Adrenal gland (tissue), 5 donors: ENCODE measurements around the gene AKR1B1.

Experiments used
- CTCF ChIP-seq, 6 experiments: fragments of 450-650 bp in 4 of 6; fragments of 200-600 bp in 2 of 6; sonication (generic) in 1 of 6; IDR thresholded peaks; 1 replicate in 5 of 6; 2 replicates in 1 of 6; pipeline versions ENCODE4 v1.5.1 to v1.8.0; 2016 to 2021; ENCODE audit warnings: antibody characterized with exemption in 6 of 6, mild to moderate bottlenecking in 2 of 6, moderate library complexity in 1 of 6
- POLR2A ChIP-seq, 2 donors: fragments of 450-650 bp; IDR thresholded peaks; one replicate each; pipeline ENCODE4 v1.6.1; 2017; ENCODE audit warnings: antibody characterized with exemption in 2 of 2, mild to moderate bottlenecking in 2 of 2, moderate library complexity in 1 of 2
- donor health status: DM: no; HTN: no; CAD: no.

- TF ChIP-seq CTCF (IDR thresholded peaks at IDR 0.05) (no peak), POLR2A (IDR thresholded peaks at IDR 0.05) (peak in 1 of 2 donors; percentile 8)
Observed at GRCh38 chr7:134443396-134444070, 15.4 kb downstream of the AKR1B1 start.
